Measurements from ENCODE around the gene GPRASP2. TPM values are rescaled to one million over a fixed set of nuclear protein-coding genes. Genes with fewer than 3 reads are reported as not detected.
"Not testable (repeated sequence)": the region's sequence is repeated elsewhere in the genome, so short reads cannot be mapped to it uniquely, and the experiment has no call there.

The GPRASP2 gene
- total RNA-seq = 10.8 TPM

DNA sequence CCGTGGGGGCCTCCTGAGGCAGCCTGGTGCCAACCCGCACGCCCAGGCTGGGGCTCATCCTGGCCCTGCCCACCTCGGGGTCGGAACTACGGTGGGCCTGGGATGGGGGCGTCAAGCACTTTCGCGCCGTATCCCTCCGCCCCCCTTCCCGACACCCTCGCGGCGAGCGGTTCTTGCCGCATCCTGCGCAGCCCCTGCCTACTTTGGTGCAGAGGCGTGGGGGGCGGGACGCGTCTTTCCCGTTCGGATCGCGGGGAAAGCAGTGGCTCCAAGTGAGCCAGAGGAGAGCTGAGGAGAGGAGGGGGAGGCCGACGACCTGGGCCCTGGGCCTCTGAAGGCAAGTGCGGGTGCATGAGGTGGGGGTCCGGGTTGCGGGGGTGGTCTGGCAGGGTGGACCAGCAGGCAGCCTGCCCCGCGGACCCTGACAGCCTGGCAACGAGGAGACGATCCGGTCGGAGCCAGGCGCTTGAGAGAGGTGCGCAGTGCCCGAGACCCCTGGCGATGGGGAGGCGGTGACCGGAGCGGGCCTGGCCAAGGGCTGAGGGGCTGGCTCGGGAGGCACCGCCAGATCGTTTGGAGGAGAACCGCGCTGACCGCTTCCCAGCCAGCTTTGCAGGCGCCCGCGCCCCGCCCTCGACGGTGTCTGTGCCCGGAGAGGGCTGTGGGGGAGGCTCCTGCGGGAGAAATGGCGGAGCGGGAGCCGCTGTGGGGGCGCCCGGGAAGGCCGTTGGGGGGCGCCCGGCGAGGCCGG, at the start of gene GPRASP2:
Gene GPRASP2, plus strand, starts transcription at position 233 of the 751 bp plus-strand sequence. CDS start 2,422 bp downstream, outside the sequence.
- peak within 1 kb of the TSS; percentile 49 to 62 for H3K4me3 ChIP-seq
- H3K27me3 ChIP-seq = no peaks in the 10 kb centered on the region
- H3K27ac ChIP-seq = peak within 1 kb of the TSS; percentile 82
- no peak for DNase-seq (ENCODE audit: extremely low spot score in 2 of 2)
- intact Hi-C loops (cut with DNase I) = no loop called here
- H3K36me3 ChIP-seq = no peaks in the 10 kb centered on the region
- no peaks in the 10 kb centered on the region for H3K4me1 ChIP-seq
- peak in 1 of 2 donors; percentile 57 for TF ChIP-seq POLR2AphosphoS5 (IDR thresholded peaks at IDR 0.05; ENCODE audit: insufficient read depth in 1 of 2, low read depth in 1 of 2)
- TF ChIP-seq, protein P1, sequence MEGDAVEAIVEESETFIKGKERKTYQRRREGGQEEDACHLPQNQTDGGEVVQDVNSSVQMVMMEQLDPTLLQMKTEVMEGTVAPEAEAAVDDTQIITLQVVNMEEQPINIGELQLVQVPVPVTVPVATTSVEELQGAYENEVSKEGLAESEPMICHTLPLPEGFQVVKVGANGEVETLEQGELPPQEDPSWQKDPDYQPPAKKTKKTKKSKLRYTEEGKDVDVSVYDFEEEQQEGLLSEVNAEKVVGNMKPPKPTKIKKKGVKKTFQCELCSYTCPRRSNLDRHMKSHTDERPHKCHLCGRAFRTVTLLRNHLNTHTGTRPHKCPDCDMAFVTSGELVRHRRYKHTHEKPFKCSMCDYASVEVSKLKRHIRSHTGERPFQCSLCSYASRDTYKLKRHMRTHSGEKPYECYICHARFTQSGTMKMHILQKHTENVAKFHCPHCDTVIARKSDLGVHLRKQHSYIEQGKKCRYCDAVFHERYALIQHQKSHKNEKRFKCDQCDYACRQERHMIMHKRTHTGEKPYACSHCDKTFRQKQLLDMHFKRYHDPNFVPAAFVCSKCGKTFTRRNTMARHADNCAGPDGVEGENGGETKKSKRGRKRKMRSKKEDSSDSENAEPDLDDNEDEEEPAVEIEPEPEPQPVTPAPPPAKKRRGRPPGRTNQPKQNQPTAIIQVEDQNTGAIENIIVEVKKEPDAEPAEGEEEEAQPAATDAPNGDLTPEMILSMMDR (IDR thresholded peaks at IDR 0.05) = no peak
- H3K9me3 ChIP-seq = no peaks in the 10 kb centered on the region

GRCh38 chrX:102663820-102664219, 48.4 kb upstream of the GPRASP2 start:
- intact Hi-C loops (cut with DNase I); H3K27me3 ChIP-seq; DNase-seq (ENCODE audit: extremely low spot score in 2 of 2); H3K4me1 ChIP-seq; H3K9me3 ChIP-seq; H3K4me3 ChIP-seq; H3K27ac ChIP-seq; H3K36me3 ChIP-seq: not testable (repeated sequence)

DNA sequence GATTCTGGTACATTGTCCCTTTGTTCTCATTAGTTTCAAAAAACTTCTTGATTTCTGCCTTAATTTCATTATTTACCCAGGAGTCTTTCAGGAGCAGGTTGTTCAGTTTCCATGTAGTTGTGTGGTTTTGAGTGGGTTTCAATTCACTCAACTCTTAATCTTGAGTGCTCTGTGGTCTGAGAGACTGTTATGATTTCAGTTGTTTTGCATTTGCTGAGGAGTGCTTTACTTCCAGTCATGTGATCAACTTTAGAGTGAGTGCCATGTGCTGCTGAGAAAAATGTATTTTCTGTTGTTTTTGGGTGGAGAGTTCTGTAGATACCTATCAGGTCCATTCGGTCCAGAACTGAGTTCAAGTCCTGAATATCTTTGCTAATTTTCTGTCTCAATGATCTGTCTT, 45.2 kb upstream of the GPRASP2 start:
- H3K4me3 ChIP-seq; DNase-seq (ENCODE audit: extremely low spot score in 2 of 2); H3K27ac ChIP-seq; H3K27me3 ChIP-seq; H3K9me3 ChIP-seq; H3K36me3 ChIP-seq; intact Hi-C loops (cut with DNase I); H3K4me1 ChIP-seq: not testable (repeated sequence)

DNA sequence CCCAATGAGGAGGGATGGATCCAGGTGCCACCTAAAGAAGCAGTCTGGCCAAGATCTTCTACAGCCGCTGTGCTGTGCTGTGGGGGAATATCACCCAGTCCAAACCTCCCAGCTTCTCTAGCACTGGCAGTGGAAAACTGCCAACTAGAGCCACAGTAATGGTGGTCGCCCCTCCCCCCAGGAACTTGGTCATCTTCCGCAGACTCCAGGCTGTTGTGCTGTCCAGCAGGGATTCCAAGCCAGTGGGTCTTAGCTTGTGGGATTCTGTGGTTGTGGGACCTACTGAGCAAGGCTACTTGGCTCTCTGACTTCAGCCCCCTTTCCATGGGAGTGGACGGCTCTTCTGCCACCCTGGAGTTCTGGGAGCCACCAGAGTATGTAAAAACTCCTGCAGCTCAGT, 42.7 kb upstream of the GPRASP2 start:
- no peaks in the 10 kb centered on the region for H3K4me1 ChIP-seq
- no peak overlapping the region for H3K4me3 ChIP-seq
- H3K36me3 ChIP-seq = no peaks in the 10 kb centered on the region
- no peak for DNase-seq (ENCODE audit: extremely low spot score in 2 of 2)
- peaks cover 4% of the 10 kb centered on the region for H3K9me3 ChIP-seq
- TF ChIP-seq, protein P1 (IDR thresholded peaks at IDR 0.05) = no peak
- TF ChIP-seq POLR2A (IDR thresholded peaks at IDR 0.05) = no peak
- no peak for TF ChIP-seq POLR2AphosphoS5 (IDR thresholded peaks at IDR 0.05; ENCODE audit: insufficient read depth in 1 of 2, low read depth in 1 of 2)
- no peaks in the 10 kb centered on the region for H3K27me3 ChIP-seq
- intact Hi-C loops (cut with DNase I) = no loop called here
- no peak overlapping the region for H3K27ac ChIP-seq

GRCh38 chrX:102672856-102673255, 39.4 kb upstream of the GPRASP2 start:
- no peaks in the 10 kb centered on the region for H3K9me3 ChIP-seq
- H3K4me1 ChIP-seq = no peaks in the 10 kb centered on the region
- H3K27me3 ChIP-seq = no peaks in the 10 kb centered on the region
- DNase-seq (ENCODE audit: extremely low spot score in 2 of 2) = no peak
- H3K27ac ChIP-seq = no peak overlapping the region
- TF ChIP-seq, protein P1 (IDR thresholded peaks at IDR 0.05) = no peak
- TF ChIP-seq POLR2AphosphoS5 (IDR thresholded peaks at IDR 0.05; ENCODE audit: insufficient read depth in 1 of 2, low read depth in 1 of 2) (no peak), POLR2A (IDR thresholded peaks at IDR 0.05) (no peak)
- intact Hi-C loops (cut with DNase I) = no loop called here
- no peak overlapping the region for H3K4me3 ChIP-seq
- H3K36me3 ChIP-seq = no peaks in the 10 kb centered on the region

DNA sequence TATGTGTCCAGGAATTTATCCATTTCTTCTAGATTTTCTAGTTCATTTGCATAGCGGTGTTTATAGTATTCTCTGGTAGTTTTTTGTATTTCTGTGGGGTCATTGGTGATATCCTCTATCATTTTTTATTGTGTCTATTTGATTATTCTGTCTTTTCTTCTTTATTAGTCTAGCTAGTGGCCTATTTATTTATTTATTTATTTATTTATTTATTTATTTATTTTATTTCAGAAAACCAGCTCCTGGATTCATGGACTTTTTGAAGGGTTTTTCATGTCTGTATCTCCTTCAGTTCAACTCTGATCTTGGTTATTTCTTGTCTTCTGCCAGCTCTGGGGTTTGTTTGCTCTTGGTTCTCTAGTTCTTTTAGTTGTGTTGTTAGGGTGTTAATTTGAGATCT, 34.8 kb upstream of the GPRASP2 start:
- H3K4me1 ChIP-seq; H3K27me3 ChIP-seq; intact Hi-C loops (cut with DNase I); H3K4me3 ChIP-seq; H3K9me3 ChIP-seq; H3K36me3 ChIP-seq; H3K27ac ChIP-seq; DNase-seq (ENCODE audit: extremely low spot score in 2 of 2): not testable (repeated sequence)

Measured in vagina (tissue), 2 donors.